Left forelimb (tissue), 1 donor: ENCODE data around the gene OR51B4.
"Not testable (repeated sequence)": the region's sequence is repeated elsewhere in the genome, so short reads cannot be mapped to it uniquely, and the experiment has no call there.

ENCODE experiments used
- DNase-seq: peaks from one replicate; pipeline ENCODE4 v3.0.0-alpha.2; 2018; ENCODE audit warnings: low spot score

The OR51B4 gene

DNA sequence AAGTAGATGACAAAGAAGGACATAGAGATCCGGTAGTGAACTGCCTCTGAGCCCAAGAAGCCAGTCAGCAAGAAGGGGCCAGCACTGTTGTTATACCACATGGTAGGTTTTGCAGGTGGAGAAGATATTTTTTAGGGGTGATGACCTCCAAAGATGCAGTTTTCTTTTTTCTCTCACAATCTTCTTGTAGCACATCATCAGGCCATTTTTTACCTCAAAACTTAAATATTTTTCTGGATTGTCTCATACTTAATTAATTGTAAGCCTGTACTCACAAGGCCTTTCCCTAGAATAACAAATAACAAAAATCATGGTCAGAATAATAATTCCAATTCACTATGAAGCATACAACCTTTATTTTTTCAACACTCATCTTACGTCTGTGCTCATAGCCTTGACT lies at the start of gene OR51B4:
Gene OR51B4, minus strand, starts transcription at position 101 of the 400 bp plus-strand sequence. Its CDS starts 0 bp downstream, at position 101.
- no peak for DNase-seq

GRCh38 chr11:5351208-5351607 lies 49.5 kb upstream of the OR51B4 start, which contains the start of gene OR51B6:
Gene OR51B6, plus strand, starts transcription at chr11:5351508. Its CDS starts 0 bp downstream, at chr11:5351508.
- DNase-seq = no peak

DNA sequence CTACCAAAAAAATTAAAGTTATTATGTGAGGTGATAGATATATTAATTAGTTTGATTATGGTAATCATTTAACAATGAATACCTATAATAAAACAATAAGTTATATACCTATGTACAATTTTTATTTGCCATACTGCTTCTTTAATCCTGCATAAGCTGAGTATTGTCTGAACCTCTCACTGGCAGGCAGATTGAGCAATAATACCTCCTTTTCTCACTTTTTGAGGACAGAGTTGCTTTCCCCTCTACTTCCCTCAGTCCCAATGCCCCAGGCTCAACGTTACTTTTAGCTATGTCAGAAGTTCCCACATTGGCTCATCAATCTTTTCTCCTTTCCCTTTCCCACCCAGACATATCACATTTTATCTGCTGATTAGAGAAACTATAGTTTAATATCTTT lies 47.8 kb upstream of the OR51B4 start:
- DNase-seq = no peak

DNA sequence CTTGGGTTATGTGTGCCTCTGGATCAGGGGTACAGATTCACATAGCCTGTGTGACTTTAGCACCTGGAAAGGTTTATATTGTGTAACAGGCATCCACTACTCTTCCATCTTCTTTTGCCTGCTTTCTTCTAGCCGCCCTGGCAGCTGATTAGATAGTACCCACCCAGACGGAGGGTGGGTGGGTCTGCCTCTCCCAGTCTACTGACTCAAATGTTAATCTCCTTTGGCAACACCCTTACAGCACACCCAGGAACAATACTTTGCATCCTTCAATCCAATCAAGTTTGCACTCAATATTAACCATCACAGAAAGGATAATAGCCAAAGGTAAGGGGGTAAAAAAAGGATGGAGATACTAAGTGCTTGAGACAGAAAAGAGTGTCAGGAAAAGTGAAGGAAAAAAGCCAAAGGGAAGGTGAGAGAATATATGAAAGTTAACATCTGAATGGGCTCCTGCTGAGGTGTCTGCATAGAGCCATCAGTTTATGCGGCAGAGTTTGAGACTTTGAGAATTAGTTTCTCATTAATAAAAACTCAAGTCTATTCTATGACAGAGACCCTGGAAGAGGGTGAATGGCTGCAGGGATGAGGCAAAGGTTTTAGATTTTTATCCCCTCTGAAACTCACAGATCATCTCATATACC lies 46.9 kb upstream of the OR51B4 start:
- DNase-seq = no peak

DNA sequence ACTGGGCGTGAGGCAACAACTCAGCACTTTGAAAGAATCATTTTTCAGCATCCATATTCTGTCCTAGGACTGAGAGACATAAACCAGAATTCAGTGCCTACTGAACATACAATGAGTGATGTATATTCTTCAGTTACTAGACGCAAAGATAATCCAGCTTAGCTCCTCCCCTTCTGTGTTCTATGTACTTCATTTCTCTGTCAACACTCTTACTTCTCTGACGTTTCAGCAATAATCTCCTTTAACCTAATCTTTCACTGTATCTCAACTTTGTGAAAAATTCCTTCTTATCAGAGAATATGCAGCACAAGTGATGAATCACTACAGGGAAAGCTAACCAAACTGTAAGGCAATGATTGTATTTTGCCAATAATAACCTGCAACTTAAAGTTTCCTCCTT lies 44.1 kb upstream of the OR51B4 start:
- no peak for DNase-seq

DNA sequence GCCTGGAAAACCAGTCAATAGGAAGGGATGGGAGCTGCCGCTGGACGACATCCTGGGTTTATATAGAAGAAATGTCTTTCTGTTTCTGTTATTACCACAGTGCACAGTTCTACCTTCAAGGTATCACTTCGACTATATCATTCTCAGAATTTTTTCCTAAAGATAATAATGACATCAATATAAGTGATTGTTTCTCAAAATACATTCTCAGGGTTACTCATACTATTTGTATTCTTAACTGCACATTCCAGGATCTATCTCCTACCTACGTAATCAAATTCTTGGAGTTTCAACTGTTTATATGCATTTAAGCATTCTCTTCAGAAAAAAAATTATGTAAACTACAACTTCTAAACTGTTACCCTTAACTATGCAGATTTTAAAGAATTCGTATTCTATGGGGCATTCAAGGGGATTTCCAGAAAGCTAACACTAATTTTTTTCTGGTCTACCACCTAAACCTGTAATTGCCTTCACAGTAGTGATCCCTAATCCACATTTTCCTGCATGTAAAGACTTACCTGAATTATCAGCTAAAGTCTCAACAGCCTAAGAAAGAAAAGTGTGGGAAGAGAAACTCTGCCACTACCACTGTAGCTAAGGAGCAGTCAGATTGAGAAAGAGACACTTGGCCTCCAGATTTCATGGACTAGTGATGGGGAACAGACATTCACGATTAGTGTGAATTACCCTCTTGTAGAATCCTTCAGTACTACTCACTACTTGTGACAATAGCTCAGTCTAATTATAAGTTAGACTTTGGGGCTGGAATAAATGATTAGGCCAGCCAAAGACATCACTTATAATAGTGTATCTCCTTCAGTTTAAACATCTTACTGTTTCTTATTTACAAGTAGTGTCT lies 42.0 kb upstream of the OR51B4 start, which contains the start of gene OR51B5:
Gene OR51B5, minus strand, starts transcription at position 51 of the 862 bp plus-strand sequence. Its CDS starts 0 bp downstream, at position 51.
- DNase-seq = no peak

DNA sequence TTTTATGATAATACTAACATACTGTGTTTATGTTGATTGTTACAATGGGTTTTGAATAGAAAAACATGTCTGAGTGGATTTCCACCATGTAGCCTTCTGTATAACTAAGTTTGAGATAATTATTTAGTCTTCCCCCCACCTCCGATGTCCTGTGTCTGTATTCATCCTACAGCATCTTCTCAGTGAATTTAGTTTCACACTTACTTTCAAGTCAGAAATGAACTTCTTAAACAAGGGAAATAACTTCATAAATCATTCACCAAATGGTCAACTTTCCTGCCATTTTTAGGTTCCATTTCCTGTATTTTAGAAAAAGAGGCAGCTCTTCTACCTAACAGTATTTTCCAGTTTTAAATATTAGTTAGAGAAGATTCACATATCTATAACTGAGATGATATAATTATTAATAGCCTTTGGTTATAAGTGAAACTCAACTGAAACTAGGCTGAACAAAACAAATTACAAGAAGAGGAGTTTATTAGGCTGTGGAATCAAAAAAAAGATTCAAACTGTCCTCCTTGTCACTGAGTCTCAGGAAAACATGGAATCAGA lies 38.1 kb upstream of the OR51B4 start:
- no peak for DNase-seq

DNA sequence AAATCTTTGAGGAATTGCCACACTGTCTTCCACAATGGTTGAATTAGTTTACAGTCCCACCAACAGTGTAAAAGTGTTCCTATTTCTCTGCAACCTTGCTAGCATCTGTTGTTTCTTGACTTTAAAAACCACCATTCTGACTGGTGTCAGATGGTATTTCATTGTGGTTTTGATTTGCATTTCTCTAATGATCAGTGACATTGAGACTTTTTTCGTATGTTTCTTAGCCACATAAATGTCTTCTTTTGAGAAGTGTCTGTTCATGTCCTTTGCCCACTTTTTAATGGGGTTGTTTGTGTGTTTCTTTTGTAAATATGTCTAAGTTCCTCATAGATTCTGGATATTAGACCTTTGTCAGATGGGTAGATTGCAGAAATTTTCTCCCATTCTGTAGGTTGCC lies 35.5 kb upstream of the OR51B4 start:
- not testable (repeated sequence) for DNase-seq

GRCh38 chr11:5336331-5336730 lies 34.6 kb upstream of the OR51B4 start:
- DNase-seq = no peak

GRCh38 chr11:5335170-5335569 lies 33.4 kb upstream of the OR51B4 start:
- DNase-seq = no peak

GRCh38 chr11:5324197-5324596 lies 22.5 kb upstream of the OR51B4 start, which contains the start of gene OR51B2:
Gene OR51B2, minus strand, starts transcription at chr11:5324297. Its CDS starts 0 bp downstream, at chr11:5324297.
- no peak for DNase-seq

GRCh38 chr11:5317292-5317691 lies 15.5 kb upstream of the OR51B4 start:
- no peak for DNase-seq

GRCh38 chr11:5313326-5314023 lies 11.7 kb upstream of the OR51B4 start:
- not testable (repeated sequence) for DNase-seq

DNA sequence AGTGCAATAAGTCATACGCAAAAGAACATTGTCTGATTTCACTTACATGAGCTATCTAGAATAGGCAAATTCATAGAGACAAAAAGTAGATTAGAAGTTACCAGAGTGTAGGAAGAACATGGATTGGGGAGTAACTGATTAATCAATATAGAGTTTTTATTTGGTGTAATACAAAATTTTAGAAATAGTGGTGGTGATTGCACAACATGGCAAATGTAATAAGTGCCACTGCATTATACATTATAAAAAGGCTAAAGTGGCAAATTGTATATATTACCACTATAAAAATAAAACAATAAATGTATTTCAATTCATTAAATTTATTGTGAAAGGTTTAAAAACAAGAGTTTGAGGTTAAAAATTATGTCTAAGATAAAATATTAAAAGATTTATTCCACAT lies 8.7 kb upstream of the OR51B4 start:
- DNase-seq = no peak

- DNase-seq = no peak
These were observed 5.7 kb upstream of the OR51B4 start for GRCh38 chr11:5307256-5308019.

- DNase-seq = no peak
These were observed 2.3 kb upstream of the OR51B4 start for GRCh38 chr11:5304046-5304445.

DNA sequence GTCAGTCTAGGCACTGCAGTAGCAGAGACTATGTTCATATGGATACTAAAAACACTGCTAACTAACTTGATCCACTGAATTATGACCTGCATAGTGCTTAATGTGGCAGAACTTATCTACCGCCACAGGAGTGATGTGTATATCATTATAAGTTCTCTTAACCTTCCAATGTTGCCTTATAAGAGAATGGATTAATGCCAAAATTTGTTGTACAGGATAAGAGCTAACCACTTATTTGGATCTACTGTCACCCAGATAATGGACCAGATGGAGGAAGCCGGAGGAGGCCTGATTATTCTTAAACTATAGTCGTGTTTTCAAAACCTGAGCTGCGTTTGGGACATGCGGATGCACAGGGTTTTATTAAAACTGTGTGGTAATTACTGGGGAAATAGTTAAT lies 1.9 kb upstream of the OR51B4 start:
- DNase-seq = no peak

GRCh38 chr11:5300251-5300650 lies 1.5 kb downstream of the OR51B4 start:
- no peak for DNase-seq

GRCh38 chr11:5298451-5298850 lies 3.3 kb downstream of the OR51B4 start:
- no peak for DNase-seq

DNA sequence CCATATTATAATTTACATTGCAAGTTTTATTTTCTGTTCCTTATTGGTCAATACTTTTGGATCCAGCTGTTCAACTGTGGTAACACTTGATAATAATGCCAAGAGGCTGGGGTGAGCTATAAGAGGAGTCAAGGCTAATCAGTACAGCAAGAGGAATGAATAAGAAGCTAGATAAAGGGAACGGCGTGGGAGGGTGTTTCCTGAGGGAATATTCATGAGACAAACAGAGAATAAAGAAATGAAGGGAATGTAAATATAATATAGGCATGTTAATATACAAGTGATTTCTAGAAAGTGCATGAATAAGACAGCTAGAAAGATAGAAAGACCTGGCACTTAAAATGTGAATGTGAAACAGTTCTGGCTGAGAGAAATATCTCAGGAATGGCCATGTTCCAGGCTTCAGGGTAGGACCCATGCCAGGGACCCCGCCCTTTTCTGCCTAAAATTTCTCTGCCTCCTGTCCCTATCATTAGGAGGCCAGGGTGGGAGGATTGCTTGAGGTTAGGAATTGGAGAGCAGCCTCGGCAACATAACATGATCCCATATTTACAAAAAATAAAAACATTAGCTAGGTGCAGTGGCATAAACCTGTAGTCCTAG lies 3.9 kb downstream of the OR51B4 start:
- DNase-seq = no peak
